GM18519 (cell line): Measurements from ENCODE around the gene AGAP1.

Experiments
- ATAC-seq: cut with Tn5 transposase; IDR thresholded peaks from one replicate; pipeline ENCODE4 v1.9.1; 2021; ENCODE audit warnings: mild to moderate bottlenecking, moderate library complexity; ENCODE audit not compliant: unreplicated experiment, low FRiP score

Gene AGAP1

GRCh38 chr2:235850771-235851551 is 357.1 kb downstream of the AGAP1 start:
- no peak for ATAC-seq

GRCh38 chr2:235851828-235852525 is 358.1 kb downstream of the AGAP1 start:
- ATAC-seq = no peak

- no peak for ATAC-seq
These were observed 358.7 kb downstream of the AGAP1 start for GRCh38 chr2:235852526-235852920.

GRCh38 chr2:235854276-235854675 is 360.4 kb downstream of the AGAP1 start:
- no peak for ATAC-seq

GRCh38 chr2:235855011-235855410 is 361.2 kb downstream of the AGAP1 start:
- ATAC-seq = no peak

- no peak for ATAC-seq
These were observed 362.5 kb downstream of the AGAP1 start for GRCh38 chr2:235856151-235856854.

- ATAC-seq = no peak
These were observed 363.8 kb downstream of the AGAP1 start for GRCh38 chr2:235857598-235857997.

- no peak for ATAC-seq
These were observed 365.0 kb downstream of the AGAP1 start for GRCh38 chr2:235858881-235859280.

- ATAC-seq = no peak
These were observed 365.8 kb downstream of the AGAP1 start for GRCh38 chr2:235859651-235860050.

- ATAC-seq = no peak
These were observed 366.3 kb downstream of the AGAP1 start for GRCh38 chr2:235860111-235860510.

GRCh38 chr2:235860871-235861270 is 367.0 kb downstream of the AGAP1 start:
- no peak for ATAC-seq

- ATAC-seq = no peak
These were observed 367.5 kb downstream of the AGAP1 start for GRCh38 chr2:235861383-235861782.

- ATAC-seq = no peak
These were observed 369.6 kb downstream of the AGAP1 start for GRCh38 chr2:235863414-235863813.

- no peak for ATAC-seq
These were observed 370.5 kb downstream of the AGAP1 start for GRCh38 chr2:235864302-235864701.

GRCh38 chr2:235864733-235865515 is 371.1 kb downstream of the AGAP1 start:
- no peak for ATAC-seq

- no peak for ATAC-seq
These were observed 372.5 kb downstream of the AGAP1 start for GRCh38 chr2:235866373-235866772.

- ATAC-seq = no peak
These were observed 374.4 kb downstream of the AGAP1 start for GRCh38 chr2:235868224-235868623.

GRCh38 chr2:235868645-235869044 is 374.8 kb downstream of the AGAP1 start:
- no peak for ATAC-seq

GRCh38 chr2:235870515-235870914 is 376.7 kb downstream of the AGAP1 start:
- ATAC-seq = no peak

- no peak for ATAC-seq
These were observed 382.3 kb downstream of the AGAP1 start for GRCh38 chr2:235876099-235876679.
